K562 (cell line): ENCODE measurements around the gene AURKB. TPM values are rescaled to one million over a fixed set of nuclear protein-coding genes. Genes with fewer than 3 reads are reported as not detected.

Experiments
- HDAC3 ChIP-seq: fragments of 450-650 bp; IDR thresholded peaks from 2 replicates; pipeline ENCODE4 v1.6.1; 2018; ENCODE audit warnings: borderline replicate concordance, mild to moderate bottlenecking, moderate library complexity; ENCODE audit not compliant: partially characterized antibody
- KLF13 ChIP-seq: fragments of 450-650 bp; IDR thresholded peaks from 2 replicates; pipeline ENCODE4 v1.6.1; 2016; ENCODE audit warnings: missing genetic modification characterization, low read depth, mild to moderate bottlenecking, missing compliant biosample characterization, moderate library complexity, borderline replicate concordance
- SAP30 ChIP-seq: fragments of 200-600 bp; sonication (generic); IDR thresholded peaks from 2 replicates; pipeline ENCODE4 v1.6.1; 2012; ENCODE audit warnings: borderline replicate concordance, low read depth, mild to moderate bottlenecking, moderate library complexity, low read length, control low read depth, inconsistent platforms; ENCODE audit not compliant: insufficient read depth, poor library complexity, severe bottlenecking
- TCF7L2 ChIP-seq: fragments of 150-350 bp; IDR thresholded peaks from 2 replicates; pipeline ENCODE4 v1.6.1; 2016; ENCODE audit warnings: low read depth, mild to moderate bottlenecking, low read length, moderate library complexity
- XRCC3 ChIP-seq: fragments of 450-650 bp; IDR thresholded peaks from 2 replicates; pipeline ENCODE4 v1.6.1; 2017; ENCODE audit warnings: mild to moderate bottlenecking, moderate library complexity
- ZFX ChIP-seq: sonication (generic); formaldehyde crosslinking; IDR thresholded peaks from 2 replicates; pipeline ENCODE4 v1.8.0; 2022; ENCODE audit warnings: mild to moderate bottlenecking, missing genetic modification reagents, moderate library complexity
- ZNF311 ChIP-seq: fragments of 250-450 bp; sonication (Bioruptor Pico); IDR thresholded peaks from 2 replicates; pipeline ENCODE4 v1.4.0; 2020; ENCODE audit warnings: mild to moderate bottlenecking, moderate library complexity
- ZNF699 ChIP-seq: fragments of 250-450 bp; sonication (Bioruptor Pico); IDR thresholded peaks from 2 replicates; pipeline ENCODE4 v1.8.0; 2021; ENCODE audit warnings: mild to moderate bottlenecking, moderate library complexity; ENCODE audit not compliant: insufficient replicate concordance
- polyA plus RNA-seq, 8 experiments: library from polyadenylated mRNA; depleted of rRNA in 4 of 8; stranded (reverse) in 5 of 8; unstranded in 3 of 8; fragments of >200 nt; fragmentation: Nextera tagmentation in 2 of 8; fragmentation: Illumina TruSeq in 1 of 8; extraction: Ambion mirVana in 2 of 8; extraction: Trizol in 1 of 8; gene quantifications; 2 replicates each; pipeline versions ENCODE4 v1.2.1 to v1.2.3, GENCODE V29; 2011 to 2014; ENCODE audit warnings: inconsistent platforms in 1 of 8, missing spikeins in 1 of 8
- total RNA-seq, 7 experiments: library from RNA; depleted of rRNA in 6 of 7; stranded (reverse); fragments of >200 nt in 6 of 7; fragmentation: Illumina TruSeq in 2 of 7; extraction: Trizol in 2 of 7; gene quantifications; 2 replicates each; pipeline versions ENCODE4 v1.2.1 to v1.2.3, GENCODE V29; 2011 to 2021; ENCODE audit warnings: low replicate concordance in 1 of 7
- TF ChIP-seq, protein P1 (sequence below): fragments of 450-650 bp; IDR thresholded peaks from 2 replicates; pipeline ENCODE4 v1.6.1; 2018; ENCODE audit not compliant: partially characterized antibody

Gene AURKB
- total and polyA plus RNA-seq, 9 of the 15 experiments (the other 6 are each of a cell fraction or from before 2014, with no cell fraction given): 27.2 to 114 (median 74.8) TPM

- TF ChIP-seq, protein P1, sequence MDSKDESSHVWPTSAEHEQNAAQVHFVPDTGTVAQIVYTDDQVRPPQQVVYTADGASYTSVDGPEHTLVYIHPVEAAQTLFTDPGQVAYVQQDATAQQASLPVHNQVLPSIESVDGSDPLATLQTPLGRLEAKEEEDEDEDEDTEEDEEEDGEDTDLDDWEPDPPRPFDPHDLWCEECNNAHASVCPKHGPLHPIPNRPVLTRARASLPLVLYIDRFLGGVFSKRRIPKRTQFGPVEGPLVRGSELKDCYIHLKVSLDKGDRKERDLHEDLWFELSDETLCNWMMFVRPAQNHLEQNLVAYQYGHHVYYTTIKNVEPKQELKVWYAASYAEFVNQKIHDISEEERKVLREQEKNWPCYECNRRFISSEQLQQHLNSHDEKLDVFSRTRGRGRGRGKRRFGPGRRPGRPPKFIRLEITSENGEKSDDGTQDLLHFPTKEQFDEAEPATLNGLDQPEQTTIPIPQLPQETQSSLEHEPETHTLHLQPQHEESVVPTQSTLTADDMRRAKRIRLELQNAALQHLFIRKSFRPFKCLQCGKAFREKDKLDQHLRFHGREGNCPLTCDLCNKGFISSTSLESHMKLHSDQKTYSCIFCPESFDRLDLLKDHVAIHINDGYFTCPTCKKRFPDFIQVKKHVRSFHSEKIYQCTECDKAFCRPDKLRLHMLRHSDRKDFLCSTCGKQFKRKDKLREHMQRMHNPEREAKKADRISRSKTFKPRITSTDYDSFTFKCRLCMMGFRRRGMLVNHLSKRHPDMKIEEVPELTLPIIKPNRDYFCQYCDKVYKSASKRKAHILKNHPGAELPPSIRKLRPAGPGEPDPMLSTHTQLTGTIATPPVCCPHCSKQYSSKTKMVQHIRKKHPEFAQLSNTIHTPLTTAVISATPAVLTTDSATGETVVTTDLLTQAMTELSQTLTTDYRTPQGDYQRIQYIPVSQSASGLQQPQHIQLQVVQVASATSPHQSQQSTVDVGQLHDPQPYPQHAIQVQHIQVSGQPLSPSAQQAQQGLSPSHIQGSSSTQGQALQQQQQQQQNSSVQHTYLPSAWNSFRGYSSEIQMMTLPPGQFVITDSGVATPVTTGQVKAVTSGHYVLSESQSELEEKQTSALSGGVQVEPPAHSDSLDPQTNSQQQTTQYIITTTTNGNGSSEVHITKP: peak; percentile 91
- TF ChIP-seq HDAC3 (no peak), ZNF699 (CRISPR knock-in tag) (no peak), TCF7L2 (no peak), ZNF311 (CRISPR knock-in tag) (no peak), KLF13 (tag) (no peak), XRCC3 (no peak), ZFX (CRISPR knock-in tag) (peak; percentile 12; the same call in 1 of the 2 replicates), SAP30 (peak; percentile 49)
These were observed 34.6 kb downstream of the AURKB start (continued) for GRCh38 chr17:8175795-8176196.
